NT2/D1 (cell line): Measurements from ENCODE around the gene SLC17A8.

Experiments used
- YY1 ChIP-seq: IDR thresholded peaks from 2 replicates; pipeline ENCODE4 v1.6.1; 2011; ENCODE audit not compliant: insufficient read length, insufficient read depth
- ZNF274 ChIP-seq: IDR thresholded peaks from 2 replicates; pipeline ENCODE4 v1.6.1; 2011; ENCODE audit warnings: mild to moderate bottlenecking, low read depth, low read length

DNA sequence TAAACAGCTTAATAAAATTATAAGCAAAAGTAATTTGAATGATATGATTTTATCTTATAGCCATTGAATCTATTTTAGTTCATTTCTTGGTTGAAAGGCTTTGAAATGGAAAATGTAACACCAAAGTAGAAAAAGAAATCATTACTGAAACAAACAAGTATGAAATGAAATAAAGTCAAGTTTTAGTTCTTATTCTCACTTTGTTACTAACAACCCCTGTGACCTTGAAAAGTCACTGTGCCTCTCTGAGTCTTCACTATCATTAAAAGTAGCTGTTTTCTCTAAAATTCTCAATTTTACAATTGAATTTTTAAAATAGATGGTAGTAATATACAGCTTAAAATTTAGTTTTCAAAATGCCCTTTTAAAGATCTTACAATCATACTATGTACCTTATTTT, 32.4 kb upstream of the SLC17A8 start:
- TF ChIP-seq ZNF274 (no peak), YY1 (no peak)
